22Rv1 (cell line): ENCODE data around the gene ITGA8.

Experiments used
- H3K27ac ChIP-seq: fragments of 450-650 bp; 2 replicates; pipeline ENCODE4 v1.5.1; 2017
- CTCF ChIP-seq: fragments of 450-650 bp; IDR thresholded peaks from 2 replicates; pipeline ENCODE4 v1.5.1; 2017; ENCODE audit warnings: mild to moderate bottlenecking
- ZFX ChIP-seq: fragments of 450-650 bp; IDR thresholded peaks from 2 replicates; pipeline ENCODE4 v1.6.1; 2017; ENCODE audit warnings: antibody characterized with exemption, borderline replicate concordance

Gene ITGA8

GRCh38 chr10:15528859-15529239 is 190.9 kb downstream of the ITGA8 start:
- no peak for TF ChIP-seq ZFX
- no peak for TF ChIP-seq CTCF
- no peak overlapping the region for H3K27ac ChIP-seq

- TF ChIP-seq ZFX (no peak), CTCF (no peak)
- no peak overlapping the region for H3K27ac ChIP-seq
Observed at GRCh38 chr10:15526754-15527153, 193.0 kb downstream of the ITGA8 start.

- no peak overlapping the region for H3K27ac ChIP-seq
- TF ChIP-seq CTCF (no peak), ZFX (no peak)
Observed at GRCh38 chr10:15521328-15521903, 198.3 kb downstream of the ITGA8 start.

GRCh38 chr10:15518250-15518649 is 201.5 kb downstream of the ITGA8 start:
- TF ChIP-seq ZFX: no peak
- no peak for TF ChIP-seq CTCF
- H3K27ac ChIP-seq: no peak overlapping the region

GRCh38 chr10:15516256-15517085 is 203.3 kb downstream of the ITGA8 start:
- no peak overlapping the region for H3K27ac ChIP-seq
- TF ChIP-seq ZFX (no peak), CTCF (no peak)

GRCh38 chr10:15515202-15515601 is 204.5 kb downstream of the ITGA8 start:
- TF ChIP-seq ZFX (no peak), CTCF (no peak)
- no peak overlapping the region for H3K27ac ChIP-seq

- TF ChIP-seq ZFX: no peak
- TF ChIP-seq CTCF: no peak
- H3K27ac ChIP-seq: no peak overlapping the region
Observed at GRCh38 chr10:15510963-15511362, 208.8 kb downstream of the ITGA8 start.
